Right lobe of liver (tissue), 6 donors: ENCODE data around the gene PC. TPM values are rescaled to one million over a fixed set of nuclear protein-coding genes. Genes with fewer than 3 reads are reported as not detected.

Experiments
- ATAC-seq, 4 donors: fragments of 200-7000 bp; cut with Tn5 transposase; one replicate each; pipeline ENCODE4 v1.9.1; 2020; ENCODE audit warnings: mild to moderate bottlenecking in 4 of 4, moderate library complexity in 4 of 4
- DNase-seq, 3 donors: peaks; one replicate each; pipeline ENCODE4 v3.0.0-alpha.2; 2020
- H3K27ac ChIP-seq, 3 donors: fragments of 200-600 bp; one replicate each; pipeline ENCODE4 v1.8.0; 2022
- H3K27me3 ChIP-seq, 2 donors: fragments of 200-600 bp; one replicate each; pipeline ENCODE4 v1.8.0; 2022
- H3K36me3 ChIP-seq, 4 donors: fragments of 200-600 bp; sonication (generic) in 1 of 4; one replicate each; pipeline versions ENCODE4 v1.5.1 to v1.8.0; 2017 to 2022; ENCODE audit warnings: control low read depth in 1 of 4
- H3K4me1 ChIP-seq, 4 donors: fragments of 200-600 bp; sonication (generic) in 1 of 4; one replicate each; pipeline versions ENCODE4 v1.5.1 to v1.8.0; 2017 to 2022; ENCODE audit warnings: control low read depth in 1 of 4
- H3K4me3 ChIP-seq, 3 donors: fragments of 200-600 bp; one replicate each; pipeline ENCODE4 v1.8.0; 2022
- H3K9me3 ChIP-seq, 4 donors: fragments of 200-600 bp; sonication (generic) in 1 of 4; one replicate each; pipeline versions ENCODE4 v1.5.1 to v1.8.0; 2017 to 2022; ENCODE audit warnings: control low read depth in 1 of 4
- CTCF ChIP-seq, 4 donors: fragments of 200-600 bp in 3 of 4; fragments of 450-650 bp in 1 of 4; IDR thresholded peaks; one replicate each; pipeline versions ENCODE4 v1.5.1 to v1.8.0; 2016 to 2022; ENCODE audit warnings: antibody characterized with exemption in 4 of 4, mild to moderate bottlenecking in 2 of 4
- POLR2A ChIP-seq: fragments of 450-650 bp; IDR thresholded peaks from one replicate; pipeline ENCODE4 v1.6.1; 2017; ENCODE audit warnings: antibody characterized with exemption, mild to moderate bottlenecking
- WGBS: methylation state at CpG from one replicate; pipeline ENCODE4 v1.1.6; 2018; ENCODE audit warnings: low coverage, low lambda C conversion rate; ENCODE audit not compliant: insufficient coverage; ENCODE audit errors: missing lambda C conversion rate; 5-methylcytosine and 5-hydroxymethylcytosine counted together
- intact Hi-C, 2 donors: fragments of 100-400 bp; cut with DNase I; formaldehyde crosslinking; loops; one replicate each; pipeline versions ENCODE4 v1.11.2 to v1.14.1; 2022
- total RNA-seq, 6 experiments: library from RNA; depleted of rRNA in 2 of 6; stranded (reverse); fragments of >200 nt in 2 of 6; fragmentation: NEBNext Ultra II Directional in 3 of 6; extraction: Animal tissue kit (Norgen Biotek cat#: 25700) in 3 of 6; gene quantifications; one replicate each; pipeline versions ENCODE4 v1.1.0 to v1.2.4, GENCODE V29; 2016 to 2023
- donor health status: DM: no; HTN: yes; CAD: no.
- donor health status: DM: no; HTN: no; CAD: no.
- donor health status: DM: no; HTN: no; CAD: no.
- donor health status: DM: no; HTN: yes; CAD: no.
- donor health status: DM: no; HTN: yes; CAD: no.

Gene PC
- total RNA-seq, 6 experiments from 2014 or later: 265 to 457 (median 317) TPM

DNA sequence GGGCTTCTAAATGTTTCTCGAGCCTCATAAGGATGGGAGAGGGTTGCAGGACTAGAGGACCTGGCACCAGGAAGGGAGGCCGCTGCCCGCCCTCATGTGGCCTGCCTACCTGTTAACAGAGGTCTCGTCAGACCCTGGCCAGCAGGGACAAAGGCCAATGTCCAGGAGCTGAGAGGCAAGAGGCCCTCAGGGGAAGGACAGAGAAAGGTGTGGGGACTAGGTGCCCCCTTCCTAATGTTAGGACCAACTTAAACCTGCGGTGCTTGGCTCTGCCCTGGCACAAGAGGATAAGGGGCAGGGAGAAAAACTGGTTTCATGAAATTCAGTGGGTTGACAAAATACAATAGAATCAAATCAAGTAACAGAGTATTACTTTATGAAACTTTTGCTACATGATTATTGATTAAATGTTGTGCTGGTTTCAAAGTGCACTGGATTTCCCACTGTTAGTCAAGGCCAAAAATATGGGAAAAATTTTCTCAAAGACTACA, 44.8 kb upstream of the PC start:
- Histone ChIP-seq H3K4me1 (peaks cover 0 to 24% (median 11%) of the 10 kb centered on the region in 4 donors), H3K27ac (peak overlapping the region in 2 of 3 donors; percentile 50 to 54), H3K4me3 (no peak overlapping the region), H3K27me3 (no peaks in the 10 kb centered on the region), H3K9me3 (no peaks in the 10 kb centered on the region), H3K36me3 (no peaks in the 10 kb centered on the region)
- 23% methylated on average over 2 of the region's 5 CpGs for WGBS
- peak; percentile 83 to 93 (median 91) for DNase-seq
- peak in 2 of 4 donors; percentile 18 to 29 for TF ChIP-seq CTCF (IDR thresholded peaks at IDR 0.05)
- TF ChIP-seq POLR2A: no peak
- peak; percentile 90 to 92 (median 92) for ATAC-seq
- intact Hi-C loops: no loop called here

DNA sequence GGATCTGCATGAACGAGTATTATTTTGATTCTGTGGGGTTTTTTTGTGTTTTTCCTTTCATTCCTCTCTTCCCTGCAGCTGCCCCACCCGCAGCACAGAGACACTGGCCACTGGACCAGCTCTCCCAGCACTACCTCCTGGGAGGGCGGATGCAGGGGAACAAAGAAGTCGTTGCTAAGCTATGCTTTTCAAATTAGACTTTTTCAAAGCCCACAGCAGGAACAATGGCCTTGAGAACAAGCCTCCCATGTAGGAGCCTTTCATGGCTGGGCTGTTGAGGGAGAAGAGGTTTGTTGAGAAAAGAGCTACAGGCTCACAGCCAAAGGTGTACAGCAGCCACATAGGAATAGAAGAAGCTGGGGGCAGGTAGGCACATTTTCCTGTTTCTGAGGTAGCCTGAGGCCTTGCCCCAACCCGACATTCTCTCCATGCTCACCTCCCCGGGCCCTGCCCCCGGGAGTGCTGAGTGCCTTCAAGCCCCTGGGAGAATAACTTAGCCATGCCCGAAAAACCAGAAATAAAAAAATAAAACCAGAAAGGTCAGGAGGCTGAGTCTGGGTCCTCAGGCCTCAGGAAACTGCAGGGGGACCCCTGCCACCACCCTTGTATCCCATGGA, 44.2 kb upstream of the PC start:
- 74% methylated on average over 5 of the region's 8 CpGs for WGBS
- Histone ChIP-seq H3K27ac (peak overlapping the region in 1 of 3 donors; percentile 54), H3K9me3 (no peaks in the 10 kb centered on the region), H3K4me3 (no peak overlapping the region), H3K4me1 (peaks cover 0 to 24% (median 11%) of the 10 kb centered on the region in 4 donors), H3K27me3 (no peaks in the 10 kb centered on the region), H3K36me3 (no peaks in the 10 kb centered on the region)
- intact Hi-C loops: no loop called here
- no peak for TF ChIP-seq CTCF (IDR thresholded peaks at IDR 0.05)
- no peak for TF ChIP-seq POLR2A
- peak in 1 of 4 donors; percentile 8 for ATAC-seq
- no peak for DNase-seq

- H3K27ac ChIP-seq: no peak overlapping the region
- intact Hi-C loops: no loop called here
- H3K4me1 ChIP-seq: peaks cover 0 to 24% (median 11%) of the 10 kb centered on the region in 4 donors
- no peaks in the 10 kb centered on the region for H3K27me3 ChIP-seq
- H3K4me3 ChIP-seq: no peak overlapping the region
- H3K9me3 ChIP-seq: no peaks in the 10 kb centered on the region
- ATAC-seq (no peak), DNase-seq (no peak)
- H3K36me3 ChIP-seq: no peaks in the 10 kb centered on the region
- WGBS: 84% methylated on average over 3 of the region's 5 CpGs
- TF ChIP-seq CTCF (IDR thresholded peaks at IDR 0.05) (no peak), POLR2A (no peak)
These were observed 43.1 kb upstream of the PC start for GRCh38 chr11:67001332-67001731.

DNA sequence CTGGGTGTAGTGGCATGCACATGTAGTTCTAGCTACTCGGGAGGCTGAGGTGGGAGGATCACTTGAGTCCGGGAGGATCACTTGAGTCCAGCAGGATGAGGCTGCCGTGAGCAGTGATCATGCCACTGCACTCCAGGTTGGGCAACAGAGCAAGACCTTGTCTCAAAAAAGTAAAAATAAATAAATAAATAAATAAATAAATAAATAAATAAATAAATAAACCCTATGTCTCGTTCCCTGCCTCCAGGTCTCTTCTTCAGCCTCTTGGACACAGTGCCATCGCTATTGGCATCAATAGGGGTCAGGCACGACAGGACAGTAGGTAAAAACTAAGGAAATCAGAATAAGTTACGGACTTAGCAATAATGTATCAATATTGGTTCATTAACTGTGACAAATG, 41.4 kb upstream of the PC start:
- DNase-seq: no peak
- TF ChIP-seq CTCF (IDR thresholded peaks at IDR 0.05) (no peak), POLR2A (no peak)
- H3K4me3 ChIP-seq: no peak overlapping the region
- no peaks in the 10 kb centered on the region for H3K36me3 ChIP-seq
- intact Hi-C loops: no loop called here
- H3K27me3 ChIP-seq: no peaks in the 10 kb centered on the region
- peaks cover 0 to 24% (median 11%) of the 10 kb centered on the region in 4 donors for H3K4me1 ChIP-seq
- no peak for ATAC-seq
- 82% methylated on average over 7 of the region's 7 CpGs for WGBS
- H3K27ac ChIP-seq: no peak overlapping the region
- H3K9me3 ChIP-seq: no peaks in the 10 kb centered on the region
